GM18861 (cell line): Measurements from ENCODE around the gene MCF2.
"Not testable (repeated sequence)": the region's sequence is repeated elsewhere in the genome, so short reads cannot be mapped to it uniquely, and the experiment has no call there.

ENCODE experiments used
- ATAC-seq: cut with Tn5 transposase; IDR thresholded peaks from one replicate; pipeline ENCODE4 v1.9.1; 2021; ENCODE audit not compliant: unreplicated experiment

The MCF2 gene

GRCh38 chrX:139708067-139708466, at the start of gene MCF2:
Gene MCF2, minus strand, starts transcription at chrX:139708167. Its CDS starts 56,423 bp downstream, at chrX:139651744.
- no peak for ATAC-seq

GRCh38 chrX:139751053-139751452, 43.1 kb upstream of the MCF2 start:
- ATAC-seq = no peak

- peak; percentile 45 for ATAC-seq
Observed at GRCh38 chrX:139750390-139750789, 42.4 kb upstream of the MCF2 start.

- peak; percentile 89 for ATAC-seq
Observed at GRCh38 chrX:139739138-139739537, 31.2 kb upstream of the MCF2 start.

GRCh38 chrX:139738581-139738980, 30.6 kb upstream of the MCF2 start:
- no peak for ATAC-seq

GRCh38 chrX:139736151-139736550, 28.2 kb upstream of the MCF2 start:
- no peak for ATAC-seq

- ATAC-seq = no peak
Observed at GRCh38 chrX:139734996-139735395, 27.0 kb upstream of the MCF2 start.

GRCh38 chrX:139725720-139726119, 17.8 kb upstream of the MCF2 start:
- peak; percentile 85 for ATAC-seq

GRCh38 chrX:139724626-139725025, 16.7 kb upstream of the MCF2 start:
- no peak for ATAC-seq

- ATAC-seq = no peak
Observed at GRCh38 chrX:139720979-139721378, 13.0 kb upstream of the MCF2 start.

- no peak for ATAC-seq
Observed at GRCh38 chrX:139720136-139720535, 12.2 kb upstream of the MCF2 start.

- ATAC-seq = no peak
Observed at GRCh38 chrX:139702658-139703057, 5.3 kb downstream of the MCF2 start.

- no peak for ATAC-seq
Observed at GRCh38 chrX:139692908-139693307, 15.1 kb downstream of the MCF2 start.

- no peak for ATAC-seq
Observed at GRCh38 chrX:139692506-139692849, 15.5 kb downstream of the MCF2 start.

- ATAC-seq = no peak
Observed at GRCh38 chrX:139691843-139692505, 16.0 kb downstream of the MCF2 start.

GRCh38 chrX:139691493-139691842, 16.5 kb downstream of the MCF2 start:
- ATAC-seq = no peak

GRCh38 chrX:139685175-139685574, 22.8 kb downstream of the MCF2 start:
- not testable (repeated sequence) for ATAC-seq

- ATAC-seq = no peak
Observed at GRCh38 chrX:139680356-139680755, 27.6 kb downstream of the MCF2 start.

GRCh38 chrX:139647597-139647996, 60.4 kb downstream of the MCF2 start:
- ATAC-seq = no peak

- ATAC-seq = no peak
Observed at GRCh38 chrX:139642241-139642927, 65.6 kb downstream of the MCF2 start.

- ATAC-seq = no peak
Observed at GRCh38 chrX:139640259-139640658, 67.7 kb downstream of the MCF2 start.

GRCh38 chrX:139639253-139639652, 68.7 kb downstream of the MCF2 start:
- no peak for ATAC-seq

- no peak for ATAC-seq
Observed at GRCh38 chrX:139600105-139600504, 107.9 kb downstream of the MCF2 start.
